Omental fat pad (tissue), 4 donors: ENCODE results near the gene HSPB7. TPM values are rescaled to one million over a fixed set of nuclear protein-coding genes. Genes with fewer than 3 reads are reported as not detected.

Experiments
- ATAC-seq: fragments of 150-250 bp; one replicate; pipeline ENCODE4 v1.9.1; 2016; ENCODE audit warnings: mild to moderate bottlenecking, moderate library complexity; ENCODE audit not compliant: low FRiP score
- DNase-seq: peaks from one replicate; pipeline ENCODE4 v3.0.0-alpha.2; 2019; ENCODE audit warnings: low spot score
- total RNA-seq, 4 donors: library from RNA; depleted of rRNA; stranded (reverse); fragments of >200 nt; gene quantifications; one replicate each; pipeline ENCODE4 v1.1.0, GENCODE V29; 2016
- TF ChIP-seq, protein P1 (sequence below), 3 donors: fragments of 450-650 bp; IDR thresholded peaks; one replicate each; pipeline ENCODE4 v1.5.1; 2016 to 2017; ENCODE audit warnings: antibody characterized with exemption in 3 of 3, mild to moderate bottlenecking in 3 of 3, moderate library complexity in 2 of 3

Gene HSPB7
- total RNA-seq, 4 donors from 2014 or later = 65.7 to 157 (median 128) TPM

DNA sequence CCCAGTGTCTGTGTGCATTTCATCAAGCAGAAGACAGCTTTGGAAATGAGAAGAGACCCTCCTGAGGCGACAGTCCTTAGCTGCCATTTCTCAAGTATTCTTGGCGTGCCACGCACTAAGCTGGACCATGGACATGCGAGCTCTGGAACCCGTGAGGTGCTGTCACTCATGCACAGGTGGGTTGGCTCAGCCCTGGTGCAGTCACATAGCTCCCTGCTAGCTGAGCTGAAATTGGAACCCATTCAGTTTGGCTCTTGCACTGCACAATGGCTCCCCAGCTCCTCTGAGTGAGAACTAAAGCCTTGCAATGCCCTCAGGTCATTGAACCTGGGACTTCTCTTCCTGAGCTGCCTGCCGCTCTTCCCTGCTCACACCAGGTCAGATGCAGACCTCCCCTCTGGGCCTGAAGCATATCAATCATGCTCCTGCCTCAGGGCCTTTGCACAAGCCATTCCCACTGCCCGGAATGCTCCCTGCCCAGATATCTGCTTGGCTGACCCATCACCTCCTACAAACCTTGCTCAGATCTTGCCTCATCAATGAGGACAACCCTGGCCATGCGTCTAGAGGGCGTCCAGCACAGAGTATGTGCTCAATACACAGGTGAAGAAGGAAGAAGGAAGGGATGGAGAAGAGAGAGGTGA, 20.1 kb downstream of the HSPB7 start:
- no peak for DNase-seq
- TF ChIP-seq, protein P1, sequence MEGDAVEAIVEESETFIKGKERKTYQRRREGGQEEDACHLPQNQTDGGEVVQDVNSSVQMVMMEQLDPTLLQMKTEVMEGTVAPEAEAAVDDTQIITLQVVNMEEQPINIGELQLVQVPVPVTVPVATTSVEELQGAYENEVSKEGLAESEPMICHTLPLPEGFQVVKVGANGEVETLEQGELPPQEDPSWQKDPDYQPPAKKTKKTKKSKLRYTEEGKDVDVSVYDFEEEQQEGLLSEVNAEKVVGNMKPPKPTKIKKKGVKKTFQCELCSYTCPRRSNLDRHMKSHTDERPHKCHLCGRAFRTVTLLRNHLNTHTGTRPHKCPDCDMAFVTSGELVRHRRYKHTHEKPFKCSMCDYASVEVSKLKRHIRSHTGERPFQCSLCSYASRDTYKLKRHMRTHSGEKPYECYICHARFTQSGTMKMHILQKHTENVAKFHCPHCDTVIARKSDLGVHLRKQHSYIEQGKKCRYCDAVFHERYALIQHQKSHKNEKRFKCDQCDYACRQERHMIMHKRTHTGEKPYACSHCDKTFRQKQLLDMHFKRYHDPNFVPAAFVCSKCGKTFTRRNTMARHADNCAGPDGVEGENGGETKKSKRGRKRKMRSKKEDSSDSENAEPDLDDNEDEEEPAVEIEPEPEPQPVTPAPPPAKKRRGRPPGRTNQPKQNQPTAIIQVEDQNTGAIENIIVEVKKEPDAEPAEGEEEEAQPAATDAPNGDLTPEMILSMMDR (IDR thresholded peaks at IDR 0.05) = no peak
- ATAC-seq = no peak

DNA sequence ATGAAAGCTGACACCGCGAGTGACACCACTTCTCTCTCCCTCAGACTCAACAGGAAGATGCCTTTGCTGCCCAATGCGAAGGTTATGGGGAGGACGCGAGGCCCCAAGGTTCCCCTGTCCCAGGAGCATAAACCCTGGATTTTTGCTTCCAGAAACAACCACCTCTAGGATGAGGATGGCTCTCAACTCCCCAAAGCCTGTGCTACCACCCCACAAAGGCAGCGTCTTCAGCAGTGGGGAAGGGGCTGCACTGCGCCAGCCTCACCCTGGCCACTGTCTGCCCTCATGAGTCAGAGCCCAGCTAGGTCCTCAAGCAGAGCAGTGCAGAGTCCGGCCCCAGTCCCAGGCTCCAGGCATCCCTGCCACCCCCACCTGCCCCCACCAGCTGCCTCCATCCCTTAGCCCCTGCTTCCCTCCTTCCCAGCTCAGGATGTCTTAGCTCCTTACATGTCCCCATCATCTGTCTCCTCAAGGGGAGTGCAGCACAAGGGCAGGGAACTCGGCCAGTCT, 20.7 kb downstream of the HSPB7 start:
- DNase-seq (no peak), ATAC-seq (no peak)
- TF ChIP-seq, protein P1 (IDR thresholded peaks at IDR 0.05) = no peak

DNA sequence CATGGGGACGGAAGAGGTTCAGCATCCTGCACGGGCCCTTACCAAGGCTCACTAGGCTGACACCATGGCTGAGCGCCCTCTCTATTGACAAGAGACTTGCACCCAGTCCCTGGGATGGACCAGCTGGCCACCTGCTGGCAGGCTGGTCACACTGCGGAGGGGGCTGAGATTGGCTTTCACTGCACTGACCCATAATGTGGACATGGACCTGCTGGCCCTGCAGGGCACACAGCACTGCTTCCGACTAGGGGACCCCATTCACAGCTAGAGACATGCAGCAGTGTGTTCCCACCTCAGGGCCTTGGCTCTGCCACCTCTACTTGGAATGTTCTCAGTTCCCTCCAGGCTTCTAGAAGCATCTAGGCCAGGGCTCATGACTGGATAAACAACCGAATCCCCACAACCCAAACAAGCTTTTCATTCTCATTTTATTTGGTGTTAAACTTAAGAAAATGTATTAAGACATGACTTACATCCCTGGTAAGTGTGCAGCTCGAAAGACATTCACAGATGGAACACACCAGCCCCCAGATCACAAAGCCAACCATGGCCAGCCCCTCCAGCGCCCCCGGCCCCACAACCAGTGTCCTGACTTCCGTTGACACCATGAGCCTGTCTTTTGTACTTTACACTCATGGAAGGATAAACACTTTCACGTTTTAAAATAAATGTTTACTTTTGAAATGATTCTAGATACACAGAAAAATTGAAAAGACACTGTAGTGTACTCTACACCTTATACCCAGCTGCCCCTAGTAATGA, 23.1 kb downstream of the HSPB7 start:
- DNase-seq (no peak), ATAC-seq (peak; percentile 64)
- TF ChIP-seq, protein P1 (IDR thresholded peaks at IDR 0.05) = peak in 1 of 3 donors; percentile 75

DNA sequence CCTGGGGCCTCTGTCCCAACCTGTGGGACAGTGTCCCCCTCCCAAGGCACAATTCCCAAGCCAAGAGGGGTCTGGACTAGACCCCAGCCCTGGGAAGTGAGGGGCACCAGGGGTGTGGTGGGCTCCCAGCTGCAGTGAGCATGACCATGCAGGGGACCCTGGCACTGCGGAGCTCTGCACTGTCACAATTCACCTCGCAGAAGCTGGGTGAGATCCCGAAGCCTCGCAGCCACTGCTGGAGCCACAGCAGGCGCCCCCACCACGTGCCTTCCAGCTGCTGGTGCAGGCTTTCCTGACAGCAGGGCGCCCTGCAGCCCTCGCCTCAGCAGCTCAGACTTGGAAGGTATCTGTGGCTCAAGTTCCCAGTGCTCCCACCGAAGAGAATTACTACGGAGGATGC, 23.8 kb downstream of the HSPB7 start:
- TF ChIP-seq, protein P1 (IDR thresholded peaks at IDR 0.05) = no peak
- DNase-seq (no peak), ATAC-seq (no peak)

DNA sequence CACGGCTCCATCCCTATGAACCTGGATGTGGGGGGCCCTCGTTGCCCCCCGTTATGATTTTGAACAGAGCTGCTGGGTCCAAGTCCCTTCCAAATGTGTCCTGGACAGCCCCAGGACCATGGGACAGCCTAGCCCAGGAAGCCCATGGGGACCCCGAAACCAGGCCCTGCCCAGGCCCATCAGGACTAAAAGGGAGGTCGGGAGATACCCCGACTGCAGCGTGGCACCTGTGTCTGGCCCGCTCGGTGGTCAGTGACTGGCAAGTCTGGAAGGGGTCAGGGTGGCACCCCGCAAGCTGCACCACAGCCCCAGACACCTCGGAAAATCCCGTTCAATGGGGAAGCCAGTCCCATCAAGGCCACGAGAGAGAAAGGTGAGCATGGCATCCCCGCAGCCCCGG, 24.2 kb downstream of the HSPB7 start:
- TF ChIP-seq, protein P1 (IDR thresholded peaks at IDR 0.05) = no peak
- ATAC-seq (no peak), DNase-seq (no peak)

DNA sequence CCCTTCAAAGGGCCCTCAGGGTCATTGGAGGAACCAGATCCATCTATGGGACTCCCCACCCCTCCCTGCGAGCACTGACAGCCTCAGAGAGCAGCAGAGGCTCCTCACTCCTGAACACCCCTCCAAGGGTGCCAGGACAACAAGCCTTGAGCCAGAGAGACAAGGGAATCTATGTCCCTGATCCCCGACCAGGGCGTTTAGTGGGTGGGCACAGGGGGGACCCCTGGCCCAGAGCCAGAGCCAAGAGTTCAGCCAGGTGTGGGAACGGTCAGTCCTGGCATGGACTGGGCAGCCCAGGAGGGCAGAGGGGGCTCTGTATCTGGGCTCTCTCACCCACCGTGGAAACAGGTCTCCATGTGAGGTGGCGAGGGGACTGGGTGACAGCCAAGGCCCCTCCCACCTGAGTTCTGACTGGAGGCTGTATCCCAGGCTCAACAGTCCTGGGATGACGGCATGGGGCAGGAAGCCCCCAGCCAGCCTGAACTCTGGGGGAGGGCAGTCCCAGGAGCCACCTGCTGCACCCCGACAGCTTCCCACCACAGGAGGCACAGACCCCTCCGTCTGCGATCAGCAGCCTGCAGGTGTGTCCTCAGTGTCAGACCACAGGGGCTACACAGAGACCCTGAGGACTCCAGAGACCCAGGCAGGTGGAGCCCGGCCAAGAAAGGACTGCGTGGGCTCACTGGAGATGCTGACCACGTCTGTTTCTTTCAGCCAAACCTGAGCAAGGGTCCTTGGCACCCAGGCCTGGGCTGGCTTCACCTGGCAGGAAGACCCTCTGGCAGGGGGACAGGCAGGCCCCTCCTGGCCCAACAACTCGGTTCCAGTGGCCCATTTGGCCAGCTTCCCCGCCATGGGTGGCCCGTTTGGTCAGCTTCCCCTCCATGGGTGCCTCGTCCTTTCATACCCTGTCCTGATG, 25.0 kb downstream of the HSPB7 start:
- no peak for DNase-seq
- TF ChIP-seq, protein P1 (IDR thresholded peaks at IDR 0.05) = no peak
- no peak for ATAC-seq
